NCI-H748 (cell line): ENCODE measurements around the gene CLNS1A.
"Not testable (repeated sequence)": the region's sequence is repeated elsewhere in the genome, so short reads cannot be mapped to it uniquely, and the experiment has no call there.

ENCODE experiments used
- DNase-seq: peaks from one replicate; lab custom pipeline; 2025; ENCODE audit not compliant: unreplicated experiment; lab: John Stamatoyannopoulos, UW

CLNS1A gene, protein sequence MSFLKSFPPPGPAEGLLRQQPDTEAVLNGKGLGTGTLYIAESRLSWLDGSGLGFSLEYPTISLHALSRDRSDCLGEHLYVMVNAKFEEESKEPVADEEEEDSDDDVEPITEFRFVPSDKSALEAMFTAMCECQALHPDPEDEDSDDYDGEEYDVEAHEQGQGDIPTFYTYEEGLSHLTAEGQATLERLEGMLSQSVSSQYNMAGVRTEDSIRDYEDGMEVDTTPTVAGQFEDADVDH

DNA sequence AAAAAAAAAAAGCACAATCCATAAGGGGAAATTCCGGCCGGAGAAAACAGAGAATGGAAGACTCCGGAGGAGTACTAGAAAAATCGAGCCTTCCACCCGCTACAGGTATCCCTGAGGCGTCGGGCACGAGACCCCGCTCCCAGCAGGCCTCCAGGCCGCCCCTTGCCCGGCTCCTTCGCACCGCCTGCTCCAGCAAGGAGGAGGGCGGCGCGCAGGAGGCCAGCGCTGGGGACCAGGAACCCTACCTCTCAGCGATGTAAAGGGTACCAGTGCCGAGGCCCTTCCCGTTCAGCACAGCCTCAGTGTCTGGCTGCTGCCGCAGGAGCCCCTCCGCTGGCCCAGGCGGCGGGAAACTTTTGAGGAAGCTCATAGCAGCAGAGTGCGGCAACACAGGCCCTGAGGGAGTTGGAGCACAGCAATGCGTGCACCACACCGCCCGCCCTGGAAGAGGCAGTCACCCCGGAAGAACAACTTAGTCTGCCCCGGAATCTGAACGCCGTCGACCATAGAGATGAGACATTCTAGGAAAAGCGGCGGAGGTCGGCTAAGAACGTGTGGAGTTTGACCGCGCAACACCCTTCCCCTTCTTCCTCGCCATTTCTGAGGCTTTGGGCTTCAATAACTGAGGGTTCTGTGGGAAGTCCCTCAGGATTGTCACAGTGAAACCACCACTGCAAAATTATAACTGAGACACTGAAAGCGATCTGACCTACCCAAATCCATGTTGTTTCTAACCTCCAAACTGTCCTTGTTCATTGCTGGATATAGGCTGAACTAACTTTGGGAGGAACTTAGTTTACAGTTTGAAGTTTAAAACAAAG lies at the start of gene CLNS1A:
CLNS1A (minus strand) TSS at position 450 of the 821 bp plus-strand sequence; CDS start at position 370, 80 bp downstream.
- peak; percentile 89 for DNase-seq

DNA sequence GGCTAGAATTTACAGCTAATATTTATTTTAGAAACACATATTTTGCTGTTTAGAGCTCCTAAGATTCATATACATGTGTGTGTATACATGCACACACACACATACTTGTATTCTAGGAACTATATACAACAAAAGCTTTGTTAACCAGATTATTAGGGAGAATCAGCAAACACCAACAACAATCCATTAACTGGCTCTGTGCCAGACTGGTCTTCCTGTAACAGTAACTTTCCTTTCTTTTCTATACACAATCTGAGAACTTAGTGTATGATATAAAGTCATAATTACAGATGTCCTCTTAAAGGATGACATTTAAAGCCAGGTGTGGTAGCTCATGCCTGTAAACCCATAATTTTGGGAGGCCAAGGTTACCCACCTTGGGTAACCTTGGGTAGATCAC lies 49.5 kb upstream of the CLNS1A start:
- no peak for DNase-seq

DNA sequence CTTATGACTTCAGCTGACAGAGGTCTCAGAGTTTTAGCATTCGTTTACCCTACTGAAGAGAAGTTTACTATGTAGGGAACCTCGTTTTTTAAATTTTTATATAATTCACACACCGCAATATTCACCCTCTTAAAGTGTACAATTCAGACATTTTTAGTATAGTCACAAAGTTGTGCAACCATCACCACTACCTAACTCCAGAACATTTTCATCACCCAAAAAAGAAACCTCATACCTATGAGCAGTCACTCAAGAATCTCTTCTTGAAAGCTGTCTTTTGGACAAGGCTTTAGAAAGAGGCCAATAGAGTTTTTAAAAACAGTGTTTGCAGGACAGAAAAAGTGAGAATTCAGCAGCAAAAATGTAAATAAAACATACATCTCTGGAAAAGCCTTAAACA lies 39.5 kb upstream of the CLNS1A start:
- DNase-seq, result no peak

DNA sequence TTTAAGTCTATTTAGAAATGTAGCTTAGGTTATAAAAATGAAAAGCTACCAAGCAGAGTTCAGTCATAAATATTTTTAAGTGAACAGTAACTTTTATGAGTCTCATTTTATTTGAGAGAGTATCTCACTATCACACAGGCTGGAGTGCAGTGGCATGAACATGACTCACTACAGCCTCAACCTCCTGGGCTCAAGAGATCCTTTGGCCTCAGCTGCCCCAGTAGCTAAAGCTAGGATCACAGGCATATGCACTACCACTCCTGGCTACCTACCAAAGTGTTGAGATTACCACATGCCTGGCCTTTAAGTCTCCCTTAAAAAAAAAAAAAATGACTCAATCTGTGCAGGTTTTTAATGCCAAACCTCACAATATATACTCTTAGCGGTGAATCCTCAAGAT lies 34.7 kb upstream of the CLNS1A start:
- no peak for DNase-seq

DNA sequence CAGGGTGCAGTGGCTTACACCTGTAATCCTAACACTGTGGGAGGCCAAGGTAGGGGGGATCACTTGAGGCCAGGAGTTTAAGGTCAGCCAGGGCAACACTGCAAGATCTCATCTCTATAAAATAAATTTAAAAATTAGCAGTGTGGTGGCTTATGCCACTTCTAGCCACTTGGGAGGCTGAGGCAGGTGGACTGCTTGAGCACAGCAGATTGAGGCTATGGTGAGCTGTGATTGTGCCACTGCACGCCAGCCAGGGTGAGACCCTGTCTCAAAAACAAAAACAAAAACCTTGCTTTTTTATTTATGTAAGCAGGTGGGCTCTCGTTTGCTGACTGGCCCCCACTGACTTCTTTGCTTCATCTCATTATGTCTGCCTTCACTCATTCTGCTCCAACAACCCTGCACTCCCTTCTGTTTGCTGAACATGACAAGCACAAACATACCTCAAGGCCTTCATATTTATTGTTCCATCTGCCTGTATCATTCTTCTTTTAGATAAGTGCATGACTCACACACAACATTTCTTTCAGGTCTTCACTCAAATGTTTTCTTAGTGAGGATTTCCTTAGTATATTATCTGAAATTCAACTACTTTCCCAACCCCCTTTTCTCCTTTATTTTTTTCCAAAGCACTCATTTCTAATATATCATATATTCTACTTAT lies 32.4 kb upstream of the CLNS1A start:
- no peak for DNase-seq

DNA sequence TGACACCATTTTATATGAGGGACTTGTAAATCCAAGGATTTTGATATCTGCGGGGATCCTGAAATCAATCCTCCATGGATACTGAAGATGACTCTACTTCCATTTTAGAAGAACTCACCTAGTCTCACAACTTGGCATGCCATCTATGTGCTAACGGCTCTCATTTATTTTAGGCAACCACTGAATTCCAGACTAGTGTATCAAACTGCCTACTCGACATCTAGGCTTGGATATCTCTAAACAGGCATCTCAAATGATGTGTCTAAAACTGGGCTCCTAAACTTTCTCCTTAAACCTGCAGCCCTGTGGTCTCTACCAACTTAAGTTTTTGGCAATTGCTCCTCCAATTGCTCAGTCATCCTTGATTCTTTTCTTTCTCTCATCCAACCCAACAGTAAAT lies 31.2 kb upstream of the CLNS1A start:
- DNase-seq, result no peak

DNA sequence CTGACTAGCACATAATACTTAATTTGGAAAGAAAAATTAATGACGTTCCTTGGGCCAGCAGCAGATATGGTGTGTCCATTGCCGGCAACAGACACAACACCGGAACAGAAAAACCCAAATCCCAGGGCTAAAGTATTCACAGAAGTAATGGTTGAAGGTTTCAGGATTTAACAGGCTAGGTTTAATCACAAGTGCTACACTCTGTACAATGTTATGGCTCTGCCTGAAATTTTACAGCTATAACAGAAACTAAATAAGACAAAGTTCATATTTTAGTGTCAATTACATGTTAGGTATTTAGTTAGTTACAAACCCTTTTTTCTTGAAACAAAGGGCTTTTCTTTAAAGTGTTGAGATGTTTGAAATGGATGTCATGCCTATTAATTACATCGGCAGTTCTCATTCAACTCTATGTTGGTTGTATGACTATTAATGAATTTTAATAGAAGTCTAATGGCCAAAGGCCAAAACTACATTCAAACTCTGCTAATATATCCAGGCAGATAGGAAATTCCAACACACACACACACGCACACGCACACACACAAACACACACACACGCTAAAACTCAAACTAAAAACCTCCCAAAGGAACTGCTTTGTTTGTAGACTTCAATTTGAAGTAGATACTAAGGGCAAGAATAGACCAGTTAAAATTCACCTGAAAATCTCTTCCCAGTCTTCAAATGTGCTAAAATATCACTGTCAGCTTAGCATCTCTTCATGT lies 27.8 kb upstream of the CLNS1A start:
- no peak for DNase-seq

DNA sequence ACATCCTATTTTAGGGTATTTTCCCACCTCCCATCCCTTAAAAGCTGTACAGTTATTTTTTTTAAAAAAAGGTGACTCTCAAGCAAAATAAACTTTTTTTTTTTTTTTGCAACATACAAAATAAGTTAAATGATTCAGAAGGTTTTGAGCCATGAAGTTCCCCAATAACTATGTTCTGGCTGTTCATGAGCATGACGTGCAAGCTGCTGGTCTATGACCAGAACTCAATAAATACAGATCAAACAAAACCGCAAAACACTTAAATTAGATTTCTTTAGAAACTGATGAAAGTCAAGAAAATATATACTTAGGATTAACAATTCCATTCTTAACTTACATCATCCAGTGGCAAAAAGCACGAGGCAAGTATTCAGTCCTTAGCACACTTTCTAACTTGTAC lies 24.1 kb upstream of the CLNS1A start:
- no peak for DNase-seq

DNA sequence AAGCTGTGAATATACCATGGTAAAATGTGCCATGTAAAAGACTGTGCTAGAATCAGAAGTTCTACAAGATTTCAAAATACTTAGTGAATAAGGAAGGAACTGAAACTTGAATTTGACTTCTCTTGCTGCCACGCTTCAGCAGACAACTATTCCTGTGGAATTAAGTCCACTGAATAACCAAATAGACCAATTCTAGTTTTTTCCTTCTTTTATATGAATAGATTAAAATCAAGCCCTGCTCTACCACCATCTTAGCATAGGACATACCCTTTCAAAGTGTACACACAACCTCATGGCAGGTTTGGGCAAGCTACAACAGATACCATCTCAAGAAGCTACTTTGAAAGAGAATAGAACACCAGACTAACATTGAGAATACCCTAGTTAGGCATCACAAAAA lies 23.4 kb upstream of the CLNS1A start:
- DNase-seq, result no peak

DNA sequence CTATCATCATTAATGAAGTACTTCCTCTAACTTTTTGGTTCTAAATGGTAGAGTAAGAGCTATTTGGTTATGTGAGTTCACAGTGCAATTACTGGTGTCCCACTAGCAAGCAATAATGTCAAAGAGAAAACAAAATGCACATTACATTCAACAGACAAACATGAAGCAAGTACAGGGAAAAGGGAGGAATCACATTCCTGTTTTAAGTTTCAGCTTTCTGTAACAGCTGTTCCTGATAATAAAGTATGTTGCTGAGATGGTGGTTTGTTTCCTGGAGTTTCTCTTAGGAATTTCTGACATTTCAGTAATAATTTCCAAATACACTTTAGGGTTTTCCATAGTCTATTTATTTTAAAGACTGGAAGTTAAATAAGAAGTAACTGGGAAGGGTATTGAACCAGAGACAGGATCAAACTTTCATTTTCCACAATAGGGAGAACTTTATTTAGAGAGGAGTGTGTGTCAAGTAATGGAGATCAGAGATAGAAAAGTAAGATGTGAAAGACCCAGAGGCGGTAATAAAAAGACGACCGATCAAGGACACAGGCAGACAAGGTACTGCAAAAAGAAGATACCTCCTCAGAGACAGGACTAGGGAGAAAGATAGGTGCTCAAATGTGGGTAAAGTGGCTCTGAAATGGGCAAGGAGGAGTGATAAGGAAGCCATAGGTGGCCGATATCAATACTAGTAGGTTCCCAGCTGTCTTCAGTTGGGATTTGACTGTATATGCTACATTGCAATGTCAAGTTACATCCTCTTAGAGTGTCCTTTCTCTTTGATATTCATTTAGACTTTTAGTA lies 20.8 kb upstream of the CLNS1A start:
- no peak for DNase-seq

DNA sequence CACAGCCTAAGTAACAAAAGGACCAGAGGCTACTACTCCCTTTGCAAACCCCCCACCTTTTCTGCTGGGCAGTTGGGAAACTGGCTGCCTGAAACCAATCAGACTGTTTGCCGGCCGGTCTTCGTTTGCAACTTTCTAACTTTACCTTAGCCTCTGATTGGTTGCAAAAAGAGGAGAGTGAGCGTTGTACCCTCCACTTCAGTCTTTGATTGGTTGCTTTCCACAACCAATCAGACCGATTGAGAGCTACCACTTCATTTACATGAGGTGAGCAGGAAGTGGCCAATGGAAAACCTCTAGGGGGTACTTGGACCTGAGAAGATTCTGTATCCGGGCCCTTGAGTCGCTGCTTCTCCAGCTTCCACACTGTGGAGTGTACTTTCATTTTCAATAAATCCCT lies 18.8 kb upstream of the CLNS1A start:
- DNase-seq, result no peak

DNA sequence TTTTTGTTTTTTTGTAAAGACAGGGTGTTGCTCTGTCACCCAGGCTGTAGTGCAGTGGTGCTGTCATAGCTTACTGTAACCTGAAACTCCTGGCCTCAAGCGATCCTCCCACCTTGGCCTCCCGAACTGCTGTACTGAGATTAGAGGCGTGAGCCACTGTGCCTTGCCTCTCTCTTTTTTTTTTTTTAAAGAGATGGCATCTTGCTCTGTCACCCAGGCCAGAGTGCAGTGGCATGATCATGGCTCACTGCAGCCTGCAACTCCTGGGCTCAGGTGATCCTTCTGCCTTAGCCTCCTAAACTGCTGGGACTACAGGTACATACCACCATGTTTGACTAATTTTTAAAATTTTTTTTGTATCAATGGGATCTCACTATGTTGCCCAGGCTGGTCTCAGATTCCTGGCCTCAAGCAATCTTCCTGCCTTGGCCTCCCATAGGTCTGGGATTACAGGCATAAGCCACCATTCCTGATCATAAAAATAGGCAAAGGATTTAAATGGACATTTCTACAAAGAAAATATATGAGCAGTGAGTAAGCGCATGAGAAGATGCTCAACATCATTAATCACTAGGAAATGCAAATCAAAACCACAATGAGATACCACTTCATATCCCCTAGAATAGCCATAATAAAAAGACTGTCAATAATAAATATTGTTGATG lies 17.3 kb upstream of the CLNS1A start:
- DNase-seq, result no peak

DNA sequence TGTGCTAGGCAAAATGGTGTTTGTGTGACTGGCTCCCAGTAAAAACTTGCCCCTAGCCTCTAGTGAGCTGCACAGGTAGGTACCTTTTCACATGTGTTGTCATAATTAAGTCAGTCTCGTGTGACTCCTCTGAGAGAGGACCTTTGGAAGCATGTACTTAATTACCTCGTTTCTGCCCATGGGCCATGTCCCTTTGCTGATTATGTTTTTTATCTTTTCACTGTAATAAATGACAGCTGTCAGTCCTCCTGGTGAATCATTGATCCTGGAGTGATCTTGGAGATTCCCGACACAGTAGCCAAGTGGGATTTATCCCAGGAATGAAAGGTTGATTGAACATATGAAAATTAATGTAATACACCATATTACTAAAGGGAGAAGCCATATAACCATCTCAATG lies 12.5 kb upstream of the CLNS1A start:
- DNase-seq, result no peak

DNA sequence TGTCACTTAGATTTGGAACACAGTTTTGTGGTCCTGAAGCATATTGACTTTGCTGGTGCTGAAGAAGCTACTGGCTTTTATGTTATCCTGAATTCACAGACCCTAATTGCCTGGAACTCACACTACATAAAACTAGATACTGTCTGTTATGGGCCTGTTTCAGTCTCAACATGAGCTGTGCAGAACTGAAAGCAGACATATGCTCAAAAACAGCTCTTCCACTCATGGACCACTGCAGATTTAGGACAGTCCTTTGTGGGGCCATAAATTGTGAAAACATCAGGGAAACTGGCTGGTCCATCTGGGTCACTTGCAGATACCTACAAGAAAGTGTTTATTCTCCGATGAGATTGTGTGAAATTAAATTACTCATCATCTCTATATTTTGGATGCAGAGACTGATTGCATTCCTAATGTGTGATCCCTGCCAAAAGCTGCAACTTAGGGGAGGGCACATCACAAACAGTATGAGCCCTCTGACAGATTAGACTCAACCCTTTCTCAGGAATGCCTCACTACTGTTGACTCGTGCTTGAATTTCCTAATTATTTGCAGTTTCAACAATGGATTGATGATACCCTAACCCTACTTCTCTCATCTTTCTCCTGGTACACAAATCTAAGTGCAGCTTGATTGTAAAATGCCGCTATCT lies 10.2 kb upstream of the CLNS1A start:
- DNase-seq, result no peak

DNA sequence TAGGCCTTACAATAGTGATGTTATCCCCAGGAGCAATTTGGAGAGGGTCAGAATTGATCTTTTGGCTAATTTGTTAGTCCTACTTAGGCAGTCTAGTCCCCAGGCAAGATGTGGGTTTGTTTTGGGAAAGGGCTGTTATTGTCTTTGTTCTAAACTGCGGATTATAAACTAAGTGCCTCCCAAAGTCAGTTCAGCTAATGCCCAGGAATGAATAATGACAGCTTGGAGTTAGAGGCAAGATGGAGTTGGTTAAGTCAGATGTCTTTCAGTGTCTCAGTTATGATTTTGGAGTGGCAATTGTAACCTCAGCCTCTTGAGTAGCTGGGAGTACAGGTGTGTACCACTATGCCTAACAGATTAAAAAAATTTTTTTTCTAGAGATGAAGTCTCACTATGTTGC lies 7.3 kb upstream of the CLNS1A start:
- DNase-seq, result no peak

DNA sequence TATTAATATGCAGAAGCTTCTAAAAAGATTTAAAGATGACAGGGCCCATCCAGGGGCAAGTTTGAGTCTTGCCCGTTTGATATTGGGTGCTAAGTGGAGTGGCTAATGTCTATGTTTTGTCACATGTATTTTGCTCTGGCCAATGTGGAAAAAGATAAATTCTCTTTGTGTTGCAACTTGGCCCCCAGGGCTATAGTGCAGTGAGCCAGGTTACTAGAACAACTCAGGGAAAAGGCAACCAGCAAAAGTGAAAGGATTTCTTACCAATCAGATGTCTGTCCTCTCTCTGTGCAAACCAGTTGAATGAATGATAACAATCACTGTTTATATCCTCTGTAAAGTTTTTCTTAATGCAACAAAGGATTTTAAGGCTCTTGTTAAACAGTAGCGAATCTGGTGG lies 4.6 kb upstream of the CLNS1A start:
- DNase-seq, result no peak

DNA sequence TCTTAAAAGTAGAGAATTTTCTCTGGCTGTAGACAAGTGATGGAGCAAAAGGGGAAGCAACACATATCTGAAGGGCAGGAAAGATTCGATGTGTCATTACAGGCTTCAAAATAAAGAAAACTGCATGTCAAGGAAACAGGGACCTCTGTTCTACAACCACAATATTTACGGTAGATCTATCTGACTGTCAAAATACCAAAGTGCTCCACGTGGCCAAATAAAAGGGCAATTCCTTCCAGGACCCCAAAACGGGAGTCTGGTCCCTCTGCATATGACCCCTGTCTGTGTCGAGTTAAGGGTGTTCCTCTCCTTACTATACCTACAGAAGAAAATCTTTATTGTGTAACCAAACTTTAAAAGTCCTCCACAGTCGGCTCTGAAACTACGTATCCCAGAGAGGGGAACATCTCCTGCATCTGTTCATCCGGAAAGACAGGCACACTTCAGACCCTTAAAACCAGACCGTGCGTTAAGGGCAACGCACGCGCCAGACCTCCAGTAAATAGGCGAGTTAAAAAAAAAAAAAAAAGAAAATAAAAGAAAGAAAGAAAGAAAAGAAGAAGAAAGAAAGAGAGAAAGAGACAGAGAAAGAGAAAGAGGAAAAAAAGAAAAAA lies 756 bp downstream of the CLNS1A start:
- no peak for DNase-seq

DNA sequence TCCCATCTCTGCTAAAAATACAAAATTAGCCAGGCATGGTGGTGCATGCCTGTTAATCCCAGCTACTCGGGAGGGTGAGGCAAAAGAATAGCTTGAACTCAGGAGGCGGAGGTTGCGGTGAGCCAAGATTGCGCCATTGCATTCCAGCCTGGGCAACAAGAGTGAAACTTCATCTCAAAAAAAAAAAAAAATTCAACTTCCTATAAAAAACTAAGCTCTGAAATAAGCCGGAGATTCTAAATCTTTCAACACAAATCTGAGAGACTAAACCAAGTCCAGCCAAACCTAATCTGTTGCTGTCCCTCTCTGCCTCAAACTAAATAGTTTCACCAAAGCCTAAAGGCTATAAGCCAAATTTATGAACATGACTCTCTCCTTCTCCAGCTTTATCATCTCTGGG lies 3.7 kb downstream of the CLNS1A start:
- DNase-seq, result not testable (repeated sequence)

DNA sequence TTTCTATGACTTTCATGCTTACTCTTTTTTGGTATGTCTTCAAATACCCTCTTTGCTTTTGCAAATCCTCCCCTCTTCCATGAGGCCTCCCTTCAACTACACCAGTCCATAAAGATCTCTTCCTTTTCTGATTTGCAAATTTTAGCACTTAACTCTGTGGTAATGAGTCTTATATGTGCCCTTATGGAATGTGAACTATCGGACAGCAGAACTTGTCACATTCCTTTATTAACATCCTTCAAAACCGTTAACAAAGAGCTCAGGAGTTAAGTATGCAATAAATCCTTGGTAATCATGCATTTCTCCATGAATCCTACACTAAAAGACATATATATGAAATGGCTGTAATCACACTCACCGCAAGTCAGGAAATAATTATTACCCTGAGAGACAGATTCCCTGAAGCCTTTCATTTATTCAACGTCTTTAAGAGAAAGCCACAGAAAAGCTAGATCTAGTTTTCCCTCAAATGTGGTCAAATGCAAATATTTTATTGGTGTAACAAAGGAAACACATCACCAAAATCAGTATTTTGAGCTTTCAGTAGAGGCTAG lies 7.4 kb downstream of the CLNS1A start:
- DNase-seq, result no peak
